ENCODE measurements around the gene CHI3L2.
"Not testable (repeated sequence)": the region's sequence is repeated elsewhere in the genome, so short reads cannot be mapped to it uniquely, and the experiment has no call there.

The CHI3L2 gene

GRCh38 chr1:111202707-111203623 lies 24.5 kb upstream of the CHI3L2 start:
- no peak for DNase-seq

- DNase-seq: no peak
Measured at GRCh38 chr1:111203681-111204200, 23.8 kb upstream of the CHI3L2 start.

GRCh38 chr1:111204201-111204982 lies 23.1 kb upstream of the CHI3L2 start:
- DNase-seq: no peak

- no peak for DNase-seq
Measured at GRCh38 chr1:111204983-111205713, 22.4 kb upstream of the CHI3L2 start.

- DNase-seq: no peak
Measured at GRCh38 chr1:111205714-111206050, 21.8 kb upstream of the CHI3L2 start.

GRCh38 chr1:111208921-111209320 lies 18.6 kb upstream of the CHI3L2 start:
- DNase-seq: no peak

GRCh38 chr1:111209622-111210021 lies 17.9 kb upstream of the CHI3L2 start:
- no peak for DNase-seq

GRCh38 chr1:111211921-111212320 lies 15.6 kb upstream of the CHI3L2 start:
- DNase-seq: no peak

- DNase-seq: no peak
Measured at GRCh38 chr1:111212634-111213335, 14.7 kb upstream of the CHI3L2 start.

- DNase-seq: no peak
Measured at GRCh38 chr1:111213412-111213811, 14.1 kb upstream of the CHI3L2 start.

- DNase-seq: no peak
Measured at GRCh38 chr1:111214074-111214801, 13.3 kb upstream of the CHI3L2 start.

GRCh38 chr1:111214884-111215283 lies 12.6 kb upstream of the CHI3L2 start:
- no peak for DNase-seq

- DNase-seq: not testable (repeated sequence)
Measured at GRCh38 chr1:111215285-111215684, 12.2 kb upstream of the CHI3L2 start.

- DNase-seq: no peak
Measured at GRCh38 chr1:111216751-111217150, 10.8 kb upstream of the CHI3L2 start.

GRCh38 chr1:111217183-111217910 lies 10.2 kb upstream of the CHI3L2 start:
- no peak for DNase-seq

- DNase-seq: no peak
Measured at GRCh38 chr1:111218701-111219556, 8.6 kb upstream of the CHI3L2 start.

- DNase-seq: no peak
Measured at GRCh38 chr1:111219557-111220286, 7.8 kb upstream of the CHI3L2 start.

- DNase-seq: no peak
Measured at GRCh38 chr1:111220302-111220890, 7.1 kb upstream of the CHI3L2 start.

- no peak for DNase-seq
Measured at GRCh38 chr1:111221276-111221632, 6.3 kb upstream of the CHI3L2 start.

All from right forelimb (tissue), 1 donor.